NCI-H128 (cell line): ENCODE measurements around the gene IFNL3.
"Not testable (repeated sequence)": the region's sequence is repeated elsewhere in the genome, so short reads cannot be mapped to it uniquely, and the experiment has no call there.

Experiments
- DNase-seq: peaks from one replicate; lab custom pipeline; 2025; ENCODE audit not compliant: unreplicated experiment; lab: John Stamatoyannopoulos, UW

IFNL3 gene

GRCh38 chr19:39253374-39254149 lies 8.8 kb upstream of the IFNL3 start:
- no peak for DNase-seq

- DNase-seq, result no peak
Measured at GRCh38 chr19:39252458-39252857, 7.7 kb upstream of the IFNL3 start.

- DNase-seq, result no peak
Measured at GRCh38 chr19:39251846-39252245, 7.0 kb upstream of the IFNL3 start.

GRCh38 chr19:39251081-39251480 lies 6.3 kb upstream of the IFNL3 start:
- no peak for DNase-seq

- no peak for DNase-seq
Measured at GRCh38 chr19:39248806-39249205, 4.0 kb upstream of the IFNL3 start, which contains the start of gene IFNL4. Gene IFNL4, minus strand, starts transcription at chr19:39248856.

- DNase-seq, result no peak
Measured at GRCh38 chr19:39247701-39248664, 3.2 kb upstream of the IFNL3 start.

- no peak for DNase-seq
Measured at GRCh38 chr19:39246951-39247669, 2.3 kb upstream of the IFNL3 start.

- not testable (repeated sequence) for DNase-seq
Measured at GRCh38 chr19:39245166-39245565, 360 bp upstream of the IFNL3 start.

- DNase-seq, result not testable (repeated sequence)
Measured at GRCh38 chr19:39243741-39244140, 1.1 kb downstream of the IFNL3 start.

- no peak for DNase-seq
Measured at GRCh38 chr19:39240421-39240820, 4.4 kb downstream of the IFNL3 start.

- DNase-seq, result no peak
Measured at GRCh38 chr19:39238944-39239343, 5.9 kb downstream of the IFNL3 start.

GRCh38 chr19:39238209-39238608 lies 6.6 kb downstream of the IFNL3 start:
- no peak for DNase-seq

- no peak for DNase-seq
Measured at GRCh38 chr19:39237200-39238184, 7.3 kb downstream of the IFNL3 start.

- DNase-seq, result no peak
Measured at GRCh38 chr19:39236527-39236926, 8.3 kb downstream of the IFNL3 start.

GRCh38 chr19:39232708-39233107 lies 12.1 kb downstream of the IFNL3 start:
- DNase-seq, result no peak

GRCh38 chr19:39230096-39230764 lies 14.6 kb downstream of the IFNL3 start:
- DNase-seq, result no peak

GRCh38 chr19:39224910-39225309 lies 19.9 kb downstream of the IFNL3 start:
- DNase-seq, result no peak

- no peak for DNase-seq
Measured at GRCh38 chr19:39223703-39224279, 21.0 kb downstream of the IFNL3 start.

GRCh38 chr19:39219108-39219507 lies 25.7 kb downstream of the IFNL3 start:
- DNase-seq, result not testable (repeated sequence)
